Heart right ventricle (tissue), 16 donors: ENCODE results near the gene RASAL1. TPM values are rescaled to one million over a fixed set of nuclear protein-coding genes. Genes with fewer than 3 reads are reported as not detected.

Experiments used
- ATAC-seq, 8 donors: fragments of 200-7000 bp; cut with Tn5 transposase; one replicate each; pipeline ENCODE4 v1.9.1; 2020; ENCODE audit warnings: mild to moderate bottlenecking in 8 of 8, moderate library complexity in 8 of 8, moderate number of reproducible peaks in 1 of 8
- DNase-seq, 2 donors: peaks; one replicate each; pipeline ENCODE4 v3.0.0-alpha.2; 2020
- H3K27ac ChIP-seq, 10 donors: fragments of 200-600 bp; sonication (generic) in 2 of 10; one replicate each; pipeline versions ENCODE4 v1.5.0 to v1.8.0; 2020 to 2022; ENCODE audit warnings: mild to moderate bottlenecking in 3 of 10
- H3K27me3 ChIP-seq, 7 donors: fragments of 200-600 bp; one replicate each; pipeline ENCODE4 v1.8.0; 2021 to 2022; ENCODE audit warnings: mild to moderate bottlenecking in 2 of 7
- H3K36me3 ChIP-seq, 9 donors: fragments of 200-600 bp; sonication (generic) in 1 of 9; one replicate each; pipeline versions ENCODE4 v1.5.0 to v1.8.0; 2020 to 2022; ENCODE audit warnings: mild to moderate bottlenecking in 2 of 9
- H3K4me1 ChIP-seq, 9 donors: fragments of 200-600 bp; sonication (generic) in 1 of 9; one replicate each; pipeline versions ENCODE4 v1.5.0 to v1.8.0; 2020 to 2022; ENCODE audit warnings: mild to moderate bottlenecking in 4 of 9
- H3K4me3 ChIP-seq, 10 donors: fragments of 200-600 bp; sonication (generic) in 2 of 10; one replicate each; pipeline versions ENCODE4 v1.5.0 to v1.8.0; 2020 to 2022; ENCODE audit warnings: mild to moderate bottlenecking in 7 of 10, moderate library complexity in 2 of 10
- H3K9me3 ChIP-seq, 11 donors: fragments of 200-600 bp in 10 of 11; sonication (generic) in 2 of 11; one replicate each; pipeline versions ENCODE4 v1.5.0 to v1.8.0; 2013 to 2022; ENCODE audit warnings: mild to moderate bottlenecking in 2 of 11, control low read depth in 1 of 11, moderate library complexity in 1 of 11
- CTCF ChIP-seq, 9 donors: fragments of 200-600 bp; sonication (generic) in 2 of 9; IDR thresholded peaks; one replicate each; pipeline versions ENCODE4 v1.5.0 to v1.8.0; 2021 to 2022; ENCODE audit warnings: antibody characterized with exemption in 9 of 9, mild to moderate bottlenecking in 5 of 9, moderate library complexity in 1 of 9
- WGBS, 2 donors: extraction: QIAGEN DNeasy Blood & Tissue Kit; methylation state at CpG; one replicate each; pipeline ENCODE4 v1.1.7; 2013; ENCODE audit warnings: inconsistent platforms in 1 of 2; 5-methylcytosine and 5-hydroxymethylcytosine counted together
- intact Hi-C, 10 donors: fragments of 100-400 bp; cut with DNase I; formaldehyde crosslinking; loops; one replicate each; pipeline versions ENCODE4 v1.11.1 to v1.14.2; 2022
- polyA plus RNA-seq, 2 donors: library from polyadenylated mRNA; stranded (reverse); fragments of 200-250 nt; gene quantifications; one replicate each; pipeline ENCODE4 v1.2.3, GENCODE V29; 2013
- total RNA-seq, 10 donors: library from RNA; stranded (reverse); fragmentation: NEBNext Ultra II Directional in 3 of 10; extraction: Animal tissue kit (Norgen Biotek cat#: 25700) in 3 of 10; gene quantifications; one replicate each; pipeline versions ENCODE4 v1.2.1 to v1.2.4, GENCODE V29; 2021 to 2023
- donor health status: Arrhythmogenic right ventricular cardiomyopathy.
- donor health status: ischemic (EF 13 %, LVEDD 7.1; RV severe dilation, severe dysfunction).
- donor health status: healthy with polysubstance abuse.
- donor health status: DM: no; HTN: yes; CAD: no.
- donor health status: DM: no; HTN: no; CAD: no.
- donor health status: ischemic (EF 25% LVEDD 6.9; RV normal size, moderate dysfunction).
- donor health status: ischemic (EF 25% LVEDD 5.7; RV mildly dilated, moderate dysfunction).
- donor health status: healthy.
- donor health status: DM: yes; HTN: yes; CAD: no.
- donor health status: Ischemic cardiomyopathy.
- donor health status: ischemic (EF 35%, LVEDD 5.7; RV mildly dilated, moderate dysfunction).
- donor health status: nonischemic (EF 11% LVEDD 7.7; RV severe dilation, severe dysfunction).
- donor health status: DM: yes; HTN: yes; CAD: no.
- donor health status: PGD.
- donor health status: ischemic (EF 29% LVEDD 5.4; RV normal size, mild dysfunction).
- donor health status: nonischemic (EF 23%, LVEDD 6.1; RV moderate dilation, normal function).

Gene RASAL1
- total and polyA plus RNA-seq, 12 donors = not detected

DNA sequence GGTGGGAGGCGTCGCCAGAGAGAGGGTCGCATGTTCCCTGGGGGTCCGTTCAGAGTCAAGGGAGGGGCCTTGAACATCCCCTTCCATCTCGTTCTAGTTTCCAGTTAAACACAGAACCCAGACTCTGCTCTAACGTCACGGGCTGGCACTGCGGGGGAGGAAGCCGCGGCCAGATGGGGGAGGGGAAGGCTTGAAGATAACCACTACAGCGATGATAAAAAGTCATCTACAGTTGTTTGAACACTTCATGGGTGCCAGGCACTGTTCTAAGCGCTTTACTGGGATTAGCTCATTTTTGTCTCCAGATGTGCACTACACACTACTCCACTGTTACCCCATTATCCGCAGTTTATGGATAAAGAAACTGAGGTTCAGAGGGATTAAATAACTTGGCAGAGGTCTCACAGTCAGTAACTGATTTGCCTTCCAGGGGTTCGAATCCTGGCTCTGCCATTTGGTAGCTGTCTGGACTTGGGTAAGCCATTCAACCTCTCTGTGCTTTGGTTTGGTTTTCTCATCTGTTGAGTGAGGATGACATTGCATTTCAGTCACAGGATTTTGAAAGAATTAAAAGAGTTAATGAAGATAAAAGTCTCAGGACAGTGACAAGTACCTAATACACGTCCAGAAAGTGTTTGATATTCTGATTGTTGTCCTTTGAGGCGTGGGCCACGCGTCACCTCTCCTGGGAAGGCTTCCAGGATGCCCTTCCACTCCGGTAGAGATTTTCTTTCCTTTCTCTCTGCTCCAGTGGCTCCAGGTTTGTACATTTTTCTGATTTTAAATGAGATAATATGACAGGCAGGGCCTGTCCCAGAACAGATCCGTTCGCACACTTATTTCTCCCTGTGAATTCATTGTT, 798 bp upstream of the RASAL1 start:
- ATAC-seq (peak in 1 of 8 donors; percentile 49), DNase-seq (no peak)
- Histone ChIP-seq H3K36me3 (no peaks in the 10 kb centered on the region), H3K27me3 (peaks cover 0 to 71% (median 50%) of the 10 kb centered on the region in 7 donors), H3K4me1 (peaks cover 0 to 10% (median 0%) of the 10 kb centered on the region in 9 donors), H3K9me3 (no peaks in the 10 kb centered on the region), H3K4me3 (no peak overlapping the region), H3K27ac (no peak overlapping the region)
- TF ChIP-seq CTCF (IDR thresholded peaks at IDR 0.05) = no peak
- intact Hi-C loops = no loop called here
- 31 to 33% methylated on average over 21 of the region's 21 CpGs for WGBS, 2 donors

DNA sequence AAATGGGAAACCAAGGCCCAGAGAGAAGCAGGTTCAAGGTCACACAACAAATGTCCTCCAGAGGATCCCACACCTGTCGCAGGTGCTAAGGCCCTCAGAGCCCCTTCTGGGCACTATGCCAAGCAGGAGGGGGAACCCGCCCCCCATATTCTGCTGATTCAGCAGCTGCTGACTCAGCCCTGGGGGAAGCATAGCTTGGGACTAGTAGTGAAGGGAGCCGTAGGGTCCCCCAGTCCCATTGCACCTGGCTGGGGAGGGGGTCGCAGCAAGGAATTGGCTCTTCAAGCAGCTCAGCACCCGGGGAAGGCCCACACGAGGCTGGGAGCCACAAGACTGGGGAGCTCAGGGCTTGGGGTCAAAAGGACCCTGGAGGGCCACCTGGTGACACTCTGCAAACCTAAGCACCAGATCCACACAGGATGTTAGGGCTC, 1.0 kb downstream of the RASAL1 start:
- intact Hi-C loops = no loop called here
- peaks cover 0 to 88% (median 60%) of the 10 kb centered on the region in 7 donors for H3K27me3 ChIP-seq
- 59 to 62% methylated on average over 6 of the region's 6 CpGs for WGBS, 2 donors
- no peaks in the 10 kb centered on the region for H3K9me3 ChIP-seq
- DNase-seq = no peak
- H3K27ac ChIP-seq = no peak overlapping the region
- H3K4me1 ChIP-seq = peaks cover 0 to 10% (median 0%) of the 10 kb centered on the region in 9 donors
- ATAC-seq = no peak
- TF ChIP-seq CTCF (IDR thresholded peaks at IDR 0.05) = no peak
- H3K36me3 ChIP-seq = no peaks in the 10 kb centered on the region
- no peak overlapping the region for H3K4me3 ChIP-seq

DNA sequence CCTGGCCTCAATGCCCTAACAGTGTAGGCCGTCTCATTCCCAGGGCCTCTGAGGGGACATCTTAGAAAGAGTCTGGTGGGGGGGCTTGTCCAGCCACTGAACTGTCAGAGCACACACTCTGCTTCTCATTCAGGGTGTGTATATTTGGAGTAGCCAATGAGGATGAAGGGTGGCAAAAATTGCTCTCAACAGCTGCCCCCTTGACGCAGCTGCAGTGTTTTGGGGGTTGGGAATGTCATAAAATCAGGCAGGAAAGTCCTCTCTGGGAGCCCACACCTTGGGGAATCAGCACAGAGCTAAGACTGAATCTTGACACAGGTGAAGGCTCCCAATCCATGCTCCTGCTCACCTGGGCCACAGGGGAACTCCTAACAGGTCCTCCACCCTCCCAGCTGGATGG, 1.5 kb downstream of the RASAL1 start:
- H3K9me3 ChIP-seq = no peaks in the 10 kb centered on the region
- intact Hi-C loops = no loop called here
- 66 to 85% methylated on average over 2 of the region's 2 CpGs for WGBS, 2 donors
- H3K27ac ChIP-seq = no peak overlapping the region
- H3K36me3 ChIP-seq = no peaks in the 10 kb centered on the region
- ATAC-seq = no peak
- no peak overlapping the region for H3K4me3 ChIP-seq
- peaks cover 0 to 91% (median 62%) of the 10 kb centered on the region in 7 donors for H3K27me3 ChIP-seq
- DNase-seq = no peak
- no peak for TF ChIP-seq CTCF (IDR thresholded peaks at IDR 0.05)
- H3K4me1 ChIP-seq = peaks cover 0 to 10% (median 0%) of the 10 kb centered on the region in 9 donors

DNA sequence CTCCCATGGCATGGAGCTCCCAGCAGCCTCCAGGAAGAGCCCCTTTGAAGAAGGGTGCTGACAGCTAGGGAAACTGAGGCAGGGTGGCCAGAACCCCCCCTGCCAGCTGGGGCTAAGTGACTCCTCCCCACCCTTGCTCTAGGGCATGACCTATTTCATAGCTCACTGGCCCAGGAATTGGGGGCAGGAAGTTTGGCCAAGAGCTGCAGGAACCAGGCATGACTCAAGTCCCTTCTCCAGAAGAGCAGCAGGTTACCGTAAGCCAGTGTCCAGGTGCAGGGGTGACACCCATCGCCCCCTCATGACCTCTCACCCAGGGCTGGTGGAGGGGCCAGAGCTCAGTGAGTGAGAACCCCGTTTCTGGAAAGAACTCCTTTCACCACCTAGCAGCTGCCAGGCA, 1.9 kb downstream of the RASAL1 start:
- ATAC-seq (no peak), DNase-seq (no peak)
- Histone ChIP-seq H3K36me3 (no peaks in the 10 kb centered on the region), H3K27ac (no peak overlapping the region), H3K27me3 (peaks cover 0 to 91% (median 62%) of the 10 kb centered on the region in 7 donors), H3K4me3 (no peak overlapping the region), H3K9me3 (no peaks in the 10 kb centered on the region), H3K4me1 (peaks cover 0 to 10% (median 0%) of the 10 kb centered on the region in 9 donors)
- WGBS, 2 donors = 59 to 70% methylated on average over 3 of the region's 3 CpGs
- TF ChIP-seq CTCF (IDR thresholded peaks at IDR 0.05) = no peak
- intact Hi-C loops = no loop called here
